A549 (cell line): Measurements from ENCODE around the gene HAND1. TPM values are rescaled to one million over a fixed set of nuclear protein-coding genes. Genes with fewer than 3 reads are reported as not detected.

Experiments used
- ATAC-seq, 2 experiments: fragments of 200-7000 bp in 1 of 2; fragments of >200 bp in 1 of 2; cut with Nextera tagmentation in 1 of 2; cut with Tn5 transposase in 1 of 2; 3 replicates each; pipeline versions ENCODE4 v1.8.0 to v1.9.1; 2018 to 2020; ENCODE audit warnings: mild to moderate bottlenecking in 1 of 2, moderate library complexity in 1 of 2
- CTCF ChIA-PET: fragments of 300-600 bp; sonication (Branson Sonifier 250); formaldehyde crosslinking; extraction: SDS; loops from one replicate; lab custom pipeline; 2021; ENCODE audit warnings: antibody characterized with exemption, inconsistent platforms; lab: Yijun Ruan, JAX
- POLR2A ChIA-PET: fragments of 350-600 bp; formaldehyde crosslinking; extraction: SDS; loops from one replicate; lab custom pipeline; 2021; ENCODE audit warnings: antibody characterized with exemption, inconsistent platforms; lab: Yijun Ruan, JAX
- DNase-seq, 2 experiments: peaks; one replicate each; pipeline versions ENCODE4 v3.0.0 to v3.0.0-alpha.2; 2011 to 2016; ENCODE audit warnings: low read depth in 1 of 2, low spot score in 1 of 2
- FAIRE-seq: peaks from 2 replicates; lab custom pipeline; 2011; peaks lifted over from hg19 to GRCh38; lab: Jason Lieb, UNC
- H3K27ac ChIP-seq, 2 experiments: fragments of >200 bp; sonication (Bioruptor Twin); formaldehyde crosslinking; 3 replicates each; pipeline ENCODE4 v1.5.1; 2016 to 2017
- H3K4me1 ChIP-seq: fragments of >200 bp; sonication (Bioruptor Twin); formaldehyde crosslinking; 3 replicates; pipeline ENCODE4 v1.6.1; 2016
- H3K4me2 ChIP-seq: fragments of >200 bp; sonication (Bioruptor Twin); formaldehyde crosslinking; 3 replicates; pipeline ENCODE4 v1.6.1; 2016
- H3K4me3 ChIP-seq: fragments of >200 bp; sonication (Bioruptor Twin); formaldehyde crosslinking; 3 replicates; pipeline ENCODE4 v1.5.1; 2016
- H3K9me3 ChIP-seq: fragments of >200 bp; sonication (Bioruptor Twin); formaldehyde crosslinking; 3 replicates; pipeline ENCODE4 v1.6.1; 2016
- BCL3 ChIP-seq: fragments of >200 bp; sonication (Bioruptor Twin); formaldehyde crosslinking; IDR thresholded peaks from 3 replicates; pipeline ENCODE4 v1.6.1; 2016
- CEBPB ChIP-seq, 2 experiments: fragments of >200 bp in 1 of 2; sonication (Bioruptor Twin) in 1 of 2; formaldehyde crosslinking in 1 of 2; IDR thresholded peaks; 2 replicates each; pipeline ENCODE4 v1.6.1; 2012 to 2016
- CTCF ChIP-seq: fragments of >200 bp; sonication (Bioruptor Twin); formaldehyde crosslinking; IDR thresholded peaks from 3 replicates; pipeline ENCODE4 v1.5.1; 2016
- EHF ChIP-seq: fragments of 250-450 bp; sonication (Bioruptor Pico); IDR thresholded peaks from 2 replicates; pipeline ENCODE4 v1.5.0; 2020; ENCODE audit warnings: mild to moderate bottlenecking
- FOXS1 ChIP-seq: fragments of 250-450 bp; sonication (Bioruptor Pico); IDR thresholded peaks from 2 replicates; pipeline ENCODE4 v1.5.0; 2020; ENCODE audit warnings: mild to moderate bottlenecking, moderate library complexity
- HEYL ChIP-seq: fragments of 250-450 bp; sonication (Bioruptor Pico); IDR thresholded peaks from 2 replicates; pipeline ENCODE4 v1.8.0; 2021; ENCODE audit warnings: mild to moderate bottlenecking, moderate library complexity
- MYC ChIP-seq: IDR thresholded peaks from 2 replicates; pipeline ENCODE4 v1.6.1; 2012; ENCODE audit warnings: mild to moderate bottlenecking, inconsistent platforms, low read length, improper control_type of control experiment, borderline replicate concordance
- NPAS2 ChIP-seq: fragments of 250-450 bp; sonication (Bioruptor Pico); IDR thresholded peaks from 2 replicates; pipeline ENCODE4 v1.8.0; 2022; ENCODE audit warnings: mild to moderate bottlenecking, moderate library complexity, borderline replicate concordance
- NR3C1 ChIP-seq: fragments of >200 bp; sonication (Bioruptor Twin); formaldehyde crosslinking; IDR thresholded peaks from 3 replicates; pipeline ENCODE4 v1.6.1; 2017
- POLR2AphosphoS2 ChIP-seq: conservative IDR thresholded peaks from 2 replicates; pipeline ENCODE4 v1.6.1; 2012; ENCODE audit warnings: low read length, improper control_type of control experiment, inconsistent platforms
- RAD21 ChIP-seq, 2 experiments: fragments of >200 bp in 1 of 2; sonication (Bioruptor Twin) in 1 of 2; formaldehyde crosslinking in 1 of 2; IDR thresholded peaks in 1 of 2; conservative IDR thresholded peaks in 1 of 2; 2 replicates in 1 of 2; 3 replicates in 1 of 2; pipeline ENCODE4 v1.6.1; 2012 to 2018; ENCODE audit warnings: inconsistent platforms in 1 of 2
- RARB ChIP-seq: fragments of 250-450 bp; sonication (Bioruptor Pico); IDR thresholded peaks from 2 replicates; pipeline ENCODE4 v1.8.0; 2021; ENCODE audit warnings: mild to moderate bottlenecking, moderate library complexity
- RFX5 ChIP-seq: fragments of 450-650 bp; IDR thresholded peaks from 2 replicates; pipeline ENCODE4 v1.7.1; 2014; ENCODE audit warnings: antibody characterized with exemption, mild to moderate bottlenecking, moderate library complexity
- RNF2 ChIP-seq: fragments of 200-600 bp; sonication (generic); IDR thresholded peaks from 2 replicates; pipeline ENCODE4 v1.6.1; 2016; ENCODE audit warnings: low read depth, mild to moderate bottlenecking, antibody characterized with exemption, moderate library complexity, borderline replicate concordance
- SMC3 ChIP-seq: fragments of >200 bp; sonication (Bioruptor Twin); formaldehyde crosslinking; IDR thresholded peaks from 3 replicates; pipeline ENCODE4 v1.6.1; 2018; ENCODE audit warnings: inconsistent platforms
- TFCP2L1 ChIP-seq: fragments of 250-450 bp; sonication (Bioruptor Pico); IDR thresholded peaks from 2 replicates; pipeline ENCODE4 v1.5.0; 2021; ENCODE audit warnings: mild to moderate bottlenecking
- TP53 ChIP-seq: fragments of 250-450 bp; sonication (Bioruptor Pico); IDR thresholded peaks from 2 replicates; pipeline ENCODE4 v1.5.0; 2021; ENCODE audit warnings: mild to moderate bottlenecking, moderate library complexity
- WGBS: methylation state at CpG from one replicate; pipeline ENCODE4 v1.1.6; 2017; ENCODE audit errors: missing lambda C conversion rate; 5-methylcytosine and 5-hydroxymethylcytosine counted together
- polyA plus RNA-seq, 4 experiments: library from polyadenylated mRNA; depleted of rRNA in 3 of 4; stranded (reverse); fragments of >200 nt; fragmentation: RNase III in 1 of 4; extraction: RNeasy Plus Mini Kit Qiagen cat#74134 plus additional on column Dnase treatment in 1 of 4; gene quantifications; 2 replicates in 3 of 4; 3 replicates in 1 of 4; pipeline ENCODE4 v1.2.3, GENCODE V29; 2011 to 2017
- TF ChIP-seq, protein P1 (sequence below): fragments of 250-450 bp; sonication (Bioruptor Pico); IDR thresholded peaks from 2 replicates; pipeline ENCODE4 v1.5.0; 2021; ENCODE audit warnings: mild to moderate bottlenecking, moderate library complexity, borderline replicate concordance
- TF ChIP-seq, protein P2 (sequence below): fragments of 200-600 bp; sonication (generic); IDR thresholded peaks from 2 replicates; pipeline ENCODE4 v1.6.1; 2016; ENCODE audit warnings: antibody characterized with exemption, mild to moderate bottlenecking, moderate library complexity
- TF ChIP-seq, protein P3 (sequence below): fragments of 150-350 bp; IDR thresholded peaks from 2 replicates; pipeline ENCODE4 v1.6.1; 2014; ENCODE audit warnings: low read depth, mild to moderate bottlenecking, low read length

The HAND1 gene
- polyA plus RNA-seq, 2 of the 4 experiments (the other 2 are of a cell fraction): 0.04 TPM; not detected in 1

DNA sequence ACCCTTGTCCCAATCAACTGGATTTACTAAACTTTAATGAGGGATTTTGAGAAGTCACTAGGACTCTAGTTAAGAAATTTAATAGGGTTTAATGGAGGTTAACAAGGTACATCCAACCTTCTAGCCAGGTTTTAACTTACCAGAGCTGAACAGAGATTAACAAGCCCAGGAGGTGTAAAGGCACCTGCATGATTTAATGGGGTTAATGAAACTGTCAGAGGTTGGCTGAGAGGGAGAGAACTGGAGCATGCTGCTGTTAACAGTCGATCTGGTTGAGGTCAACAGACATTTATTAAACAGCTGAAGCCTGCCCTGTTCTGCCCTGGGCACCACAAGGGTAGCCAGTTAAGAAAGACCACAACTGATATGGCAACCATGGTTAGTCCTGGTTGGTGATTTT lies 13.6 kb downstream of the HAND1 start:
- ChIA-PET POLR2A (no interaction called here), CTCF (interaction anchor here (0.7 to 19.7 kb wide), 6 partner anchors 55 to 499 kb away, joined by 3 to 304 read pairs (median 10); no protein-coding TSS in a partner anchor)
- H3K4me1 ChIP-seq: peaks cover 19% of the 10 kb centered on the region
- no peaks in the 10 kb centered on the region for H3K9me3 ChIP-seq
- 25% methylated on average over 1 of the region's 1 CpG for WGBS
- ATAC-seq (no peak), FAIRE-seq (no peak), DNase-seq (no peak)
- no peak overlapping the region for H3K4me2 ChIP-seq
- H3K4me3 ChIP-seq: no peak overlapping the region
- TF ChIP-seq, protein P1, sequence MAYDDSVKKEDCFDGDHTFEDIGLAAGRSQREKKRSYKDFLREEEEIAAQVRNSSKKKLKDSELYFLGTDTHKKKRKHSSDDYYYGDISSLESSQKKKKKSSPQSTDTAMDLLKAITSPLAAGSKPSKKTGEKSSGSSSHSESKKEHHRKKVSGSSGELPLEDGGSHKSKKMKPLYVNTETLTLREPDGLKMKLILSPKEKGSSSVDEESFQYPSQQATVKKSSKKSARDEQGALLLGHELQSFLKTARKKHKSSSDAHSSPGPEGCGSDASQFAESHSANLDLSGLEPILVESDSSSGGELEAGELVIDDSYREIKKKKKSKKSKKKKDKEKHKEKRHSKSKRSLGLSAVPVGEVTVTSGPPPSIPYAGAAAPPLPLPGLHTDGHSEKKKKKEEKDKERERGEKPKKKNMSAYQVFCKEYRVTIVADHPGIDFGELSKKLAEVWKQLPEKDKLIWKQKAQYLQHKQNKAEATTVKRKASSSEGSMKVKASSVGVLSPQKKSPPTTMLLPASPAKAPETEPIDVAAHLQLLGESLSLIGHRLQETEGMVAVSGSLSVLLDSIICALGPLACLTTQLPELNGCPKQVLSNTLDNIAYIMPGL (CRISPR knock-in tag): no peak
- TF ChIP-seq FOXS1 (no peak), NR3C1 (no peak), BCL3 (no peak), TFCP2L1 (CRISPR knock-in tag) (no peak), NPAS2 (CRISPR knock-in tag) (no peak), HEYL (CRISPR knock-in tag) (no peak), TP53 (CRISPR knock-in tag) (no peak), POLR2AphosphoS2 (no peak), RNF2 (no peak), MYC (no peak), SMC3 (no peak), RFX5 (no peak), EHF (CRISPR knock-in tag) (no peak), RARB (no peak), CEBPB (IDR thresholded peaks at IDR 0.05) (no peak)
- TF ChIP-seq, protein P2, sequence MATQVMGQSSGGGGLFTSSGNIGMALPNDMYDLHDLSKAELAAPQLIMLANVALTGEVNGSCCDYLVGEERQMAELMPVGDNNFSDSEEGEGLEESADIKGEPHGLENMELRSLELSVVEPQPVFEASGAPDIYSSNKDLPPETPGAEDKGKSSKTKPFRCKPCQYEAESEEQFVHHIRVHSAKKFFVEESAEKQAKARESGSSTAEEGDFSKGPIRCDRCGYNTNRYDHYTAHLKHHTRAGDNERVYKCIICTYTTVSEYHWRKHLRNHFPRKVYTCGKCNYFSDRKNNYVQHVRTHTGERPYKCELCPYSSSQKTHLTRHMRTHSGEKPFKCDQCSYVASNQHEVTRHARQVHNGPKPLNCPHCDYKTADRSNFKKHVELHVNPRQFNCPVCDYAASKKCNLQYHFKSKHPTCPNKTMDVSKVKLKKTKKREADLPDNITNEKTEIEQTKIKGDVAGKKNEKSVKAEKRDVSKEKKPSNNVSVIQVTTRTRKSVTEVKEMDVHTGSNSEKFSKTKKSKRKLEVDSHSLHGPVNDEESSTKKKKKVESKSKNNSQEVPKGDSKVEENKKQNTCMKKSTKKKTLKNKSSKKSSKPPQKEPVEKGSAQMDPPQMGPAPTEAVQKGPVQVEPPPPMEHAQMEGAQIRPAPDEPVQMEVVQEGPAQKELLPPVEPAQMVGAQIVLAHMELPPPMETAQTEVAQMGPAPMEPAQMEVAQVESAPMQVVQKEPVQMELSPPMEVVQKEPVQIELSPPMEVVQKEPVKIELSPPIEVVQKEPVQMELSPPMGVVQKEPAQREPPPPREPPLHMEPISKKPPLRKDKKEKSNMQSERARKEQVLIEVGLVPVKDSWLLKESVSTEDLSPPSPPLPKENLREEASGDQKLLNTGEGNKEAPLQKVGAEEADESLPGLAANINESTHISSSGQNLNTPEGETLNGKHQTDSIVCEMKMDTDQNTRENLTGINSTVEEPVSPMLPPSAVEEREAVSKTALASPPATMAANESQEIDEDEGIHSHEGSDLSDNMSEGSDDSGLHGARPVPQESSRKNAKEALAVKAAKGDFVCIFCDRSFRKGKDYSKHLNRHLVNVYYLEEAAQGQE: no peak
- TF ChIP-seq, protein P3, sequence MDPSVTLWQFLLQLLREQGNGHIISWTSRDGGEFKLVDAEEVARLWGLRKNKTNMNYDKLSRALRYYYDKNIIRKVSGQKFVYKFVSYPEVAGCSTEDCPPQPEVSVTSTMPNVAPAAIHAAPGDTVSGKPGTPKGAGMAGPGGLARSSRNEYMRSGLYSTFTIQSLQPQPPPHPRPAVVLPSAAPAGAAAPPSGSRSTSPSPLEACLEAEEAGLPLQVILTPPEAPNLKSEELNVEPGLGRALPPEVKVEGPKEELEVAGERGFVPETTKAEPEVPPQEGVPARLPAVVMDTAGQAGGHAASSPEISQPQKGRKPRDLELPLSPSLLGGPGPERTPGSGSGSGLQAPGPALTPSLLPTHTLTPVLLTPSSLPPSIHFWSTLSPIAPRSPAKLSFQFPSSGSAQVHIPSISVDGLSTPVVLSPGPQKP: no peak
- H3K27ac ChIP-seq: no peak overlapping the region

GRCh38 chr5:154461531-154461930 lies 16.5 kb downstream of the HAND1 start:
- peaks cover 19% of the 10 kb centered on the region for H3K4me1 ChIP-seq
- FAIRE-seq: no peak
- no peak overlapping the region for H3K4me2 ChIP-seq
- peak; percentile 82 to 86 for ATAC-seq
- WGBS: 58% methylated on average over 6 of the region's 6 CpGs
- ChIA-PET CTCF (interaction anchor here (0.6 to 19.7 kb wide), 16 partner anchors 9 to 491 kb away, joined by 3 to 304 read pairs (median 4); no protein-coding TSS in a partner anchor), POLR2A (no interaction called here)
- no peak for TF ChIP-seq TFCP2L1 (CRISPR knock-in tag)
- peak; percentile 21 to 45; a peak in 2 of 5 replicates for TF ChIP-seq RAD21 (conservative IDR thresholded peaks at IDR 0.05 in 1 of 2, IDR thresholded peaks at IDR 0.05 in 1 of 2)
- TF ChIP-seq CTCF: peak; percentile 24; the same call in 2 of the 3 replicates
- peak in 1 of 2 experiments; percentile 40 for DNase-seq
- no peak overlapping the region for H3K4me3 ChIP-seq
- H3K27ac ChIP-seq: no peak overlapping the region
- H3K9me3 ChIP-seq: no peaks in the 10 kb centered on the region
